Vagina (tissue), 2 donors: Measurements from ENCODE around the gene KRTAP10-6.
"Not testable (repeated sequence)": the region's sequence is repeated elsewhere in the genome, so short reads cannot be mapped to it uniquely, and the experiment has no call there.

ENCODE experiments used
- POLR2A ChIP-seq, 2 donors: fragments of 450-650 bp; IDR thresholded peaks; one replicate each; pipeline ENCODE4 v1.6.1; 2017; ENCODE audit warnings: antibody characterized with exemption in 2 of 2, mild to moderate bottlenecking in 2 of 2, moderate library complexity in 2 of 2
- POLR2AphosphoS5 ChIP-seq, 2 donors: sonication (generic); formaldehyde crosslinking; IDR thresholded peaks; one replicate each; pipeline ENCODE4 v1.9.0; 2017; ENCODE audit warnings: antibody characterized with exemption in 2 of 2, mild to moderate bottlenecking in 2 of 2, low read depth in 1 of 2; ENCODE audit not compliant: insufficient read depth in 1 of 2
- TF ChIP-seq, protein P1 (sequence below), 3 experiments: fragments of 450-650 bp in 2 of 3; fragments of 200-600 bp in 1 of 3; sonication (generic) in 1 of 3; IDR thresholded peaks; one replicate each; pipeline ENCODE4 v1.5.1; 2017 to 2019; ENCODE audit warnings: antibody characterized with exemption in 3 of 3, mild to moderate bottlenecking in 2 of 3, moderate library complexity in 2 of 3

- TF ChIP-seq, protein P1, sequence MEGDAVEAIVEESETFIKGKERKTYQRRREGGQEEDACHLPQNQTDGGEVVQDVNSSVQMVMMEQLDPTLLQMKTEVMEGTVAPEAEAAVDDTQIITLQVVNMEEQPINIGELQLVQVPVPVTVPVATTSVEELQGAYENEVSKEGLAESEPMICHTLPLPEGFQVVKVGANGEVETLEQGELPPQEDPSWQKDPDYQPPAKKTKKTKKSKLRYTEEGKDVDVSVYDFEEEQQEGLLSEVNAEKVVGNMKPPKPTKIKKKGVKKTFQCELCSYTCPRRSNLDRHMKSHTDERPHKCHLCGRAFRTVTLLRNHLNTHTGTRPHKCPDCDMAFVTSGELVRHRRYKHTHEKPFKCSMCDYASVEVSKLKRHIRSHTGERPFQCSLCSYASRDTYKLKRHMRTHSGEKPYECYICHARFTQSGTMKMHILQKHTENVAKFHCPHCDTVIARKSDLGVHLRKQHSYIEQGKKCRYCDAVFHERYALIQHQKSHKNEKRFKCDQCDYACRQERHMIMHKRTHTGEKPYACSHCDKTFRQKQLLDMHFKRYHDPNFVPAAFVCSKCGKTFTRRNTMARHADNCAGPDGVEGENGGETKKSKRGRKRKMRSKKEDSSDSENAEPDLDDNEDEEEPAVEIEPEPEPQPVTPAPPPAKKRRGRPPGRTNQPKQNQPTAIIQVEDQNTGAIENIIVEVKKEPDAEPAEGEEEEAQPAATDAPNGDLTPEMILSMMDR (IDR thresholded peaks at IDR 0.05), result not testable (repeated sequence)
- not testable (repeated sequence) for TF ChIP-seq POLR2A (IDR thresholded peaks at IDR 0.05); POLR2AphosphoS5 (IDR thresholded peaks at IDR 0.05; ENCODE audit: insufficient read depth in 1 of 2, low read depth in 1 of 2)
Measured at GRCh38 chr21:44550285-44550684, 42.0 kb downstream of the KRTAP10-6 start.
